Measurements from ENCODE around the gene POP4.
"Not testable (repeated sequence)": the region's sequence is repeated elsewhere in the genome, so short reads cannot be mapped to it uniquely, and the experiment has no call there.

Gene POP4

GRCh38 chr19:29612801-29613595 is 6.9 kb downstream of the POP4 start:
- DNase-seq: no peak

- DNase-seq: no peak
These were observed 8.0 kb downstream of the POP4 start for GRCh38 chr19:29614046-29614445.

- DNase-seq: no peak
These were observed 8.7 kb downstream of the POP4 start for GRCh38 chr19:29614780-29615179.

GRCh38 chr19:29615891-29616425 is 9.9 kb downstream of the POP4 start:
- DNase-seq: no peak

GRCh38 chr19:29616541-29616940 is 10.5 kb downstream of the POP4 start:
- no peak for DNase-seq

GRCh38 chr19:29617366-29618266 is 11.5 kb downstream of the POP4 start:
- DNase-seq: no peak

- no peak for DNase-seq
These were observed 12.4 kb downstream of the POP4 start for GRCh38 chr19:29618434-29618833.

- DNase-seq: peak; percentile 14
These were observed 12.8 kb downstream of the POP4 start for GRCh38 chr19:29618871-29619270.

- no peak for DNase-seq
These were observed 14.9 kb downstream of the POP4 start for GRCh38 chr19:29620931-29621351.

- no peak for DNase-seq
These were observed 16.3 kb downstream of the POP4 start for GRCh38 chr19:29622166-29623070.

GRCh38 chr19:29623726-29624488 is 17.8 kb downstream of the POP4 start:
- no peak for DNase-seq

- peak; percentile 26 for DNase-seq
These were observed 18.6 kb downstream of the POP4 start for GRCh38 chr19:29624489-29625185.

- DNase-seq: peak; percentile 26
These were observed 19.1 kb downstream of the POP4 start for GRCh38 chr19:29625186-29625651.

- no peak for DNase-seq
These were observed 20.3 kb downstream of the POP4 start for GRCh38 chr19:29626386-29626785.

- DNase-seq: not testable (repeated sequence)
These were observed 20.7 kb downstream of the POP4 start for GRCh38 chr19:29626832-29627231.

- no peak for DNase-seq
These were observed 22.7 kb downstream of the POP4 start for GRCh38 chr19:29628661-29629385.

- DNase-seq: no peak
These were observed 23.9 kb downstream of the POP4 start for GRCh38 chr19:29629836-29630534.

- DNase-seq: no peak
These were observed 24.6 kb downstream of the POP4 start for GRCh38 chr19:29630655-29631054.

GRCh38 chr19:29631450-29631849 is 25.4 kb downstream of the POP4 start:
- DNase-seq: no peak

- DNase-seq: no peak
These were observed 27.9 kb downstream of the POP4 start for GRCh38 chr19:29634002-29634401.
